NK-92 treated with Interleukin-12 subunit alpha and Interleukin-12 subunit beta, amount 100 ng/mL, for 24 hours (cell line): ENCODE data around the gene LMAN2L.

Experiments used
- DNase-seq: peaks from one replicate; lab custom pipeline; 2025; lab: John Stamatoyannopoulos, UW

The LMAN2L gene, protein sequence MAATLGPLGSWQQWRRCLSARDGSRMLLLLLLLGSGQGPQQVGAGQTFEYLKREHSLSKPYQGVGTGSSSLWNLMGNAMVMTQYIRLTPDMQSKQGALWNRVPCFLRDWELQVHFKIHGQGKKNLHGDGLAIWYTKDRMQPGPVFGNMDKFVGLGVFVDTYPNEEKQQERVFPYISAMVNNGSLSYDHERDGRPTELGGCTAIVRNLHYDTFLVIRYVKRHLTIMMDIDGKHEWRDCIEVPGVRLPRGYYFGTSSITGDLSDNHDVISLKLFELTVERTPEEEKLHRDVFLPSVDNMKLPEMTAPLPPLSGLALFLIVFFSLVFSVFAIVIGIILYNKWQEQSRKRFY

DNA sequence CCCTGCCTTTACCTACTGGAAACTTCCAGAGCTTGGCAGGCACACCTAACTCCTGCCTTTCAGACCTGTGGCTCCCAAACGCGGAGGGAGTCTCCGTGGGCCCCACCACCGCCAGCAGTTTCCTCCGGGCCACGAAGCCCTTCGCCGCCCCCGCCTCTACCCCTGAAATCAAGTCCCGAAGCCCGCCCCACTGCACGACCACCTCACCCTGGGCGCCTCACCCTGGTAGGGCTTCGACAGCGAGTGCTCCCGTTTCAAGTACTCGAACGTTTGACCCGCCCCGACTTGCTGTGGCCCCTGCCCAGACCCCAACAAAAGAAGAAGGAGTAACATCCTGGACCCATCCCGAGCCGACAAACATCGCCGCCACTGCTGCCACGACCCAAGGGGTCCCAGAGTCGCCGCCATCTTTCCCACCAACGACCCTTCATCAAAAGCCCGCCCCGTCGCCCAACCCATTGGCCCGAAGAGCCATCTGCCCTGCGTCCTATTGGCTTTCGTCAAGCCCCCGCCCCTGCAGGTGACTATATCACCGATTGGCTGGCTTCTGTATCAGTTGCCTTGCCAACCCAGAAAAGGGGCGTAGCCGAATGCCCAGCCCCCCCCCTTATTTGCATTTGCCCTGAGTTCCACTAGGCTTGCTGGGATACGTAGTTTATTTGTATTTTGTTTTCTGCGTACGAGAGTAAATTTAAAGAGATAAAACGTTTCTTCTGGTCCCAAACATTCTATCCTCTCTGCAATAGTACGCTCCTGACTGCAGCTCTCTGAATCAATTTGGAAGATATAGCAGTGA, at the start of gene LMAN2L:
LMAN2L (minus strand) TSS at position 432 of the 796 bp plus-strand sequence; CDS start at position 408, 24 bp downstream.
- DNase-seq = peak; percentile 96

DNA sequence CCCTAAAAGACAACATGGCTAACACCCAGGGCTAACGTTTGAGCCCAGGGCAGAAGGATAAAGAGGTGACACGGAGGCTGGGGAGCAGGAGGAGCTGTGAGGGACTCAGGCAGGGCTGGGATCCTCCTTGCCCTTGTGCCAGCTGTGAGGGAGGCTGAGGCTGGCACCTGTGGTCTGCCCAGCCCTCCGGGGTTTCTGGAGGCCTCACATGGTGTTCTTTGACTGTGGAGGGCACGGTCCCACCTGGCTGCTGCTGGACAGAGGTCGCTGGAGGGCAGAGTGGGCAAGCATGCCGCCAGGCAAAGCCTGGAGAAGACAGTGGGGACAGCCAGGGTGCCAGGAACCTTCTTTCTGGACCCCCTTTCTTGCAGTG, 49.4 kb upstream of the LMAN2L start:
- no peak for DNase-seq

DNA sequence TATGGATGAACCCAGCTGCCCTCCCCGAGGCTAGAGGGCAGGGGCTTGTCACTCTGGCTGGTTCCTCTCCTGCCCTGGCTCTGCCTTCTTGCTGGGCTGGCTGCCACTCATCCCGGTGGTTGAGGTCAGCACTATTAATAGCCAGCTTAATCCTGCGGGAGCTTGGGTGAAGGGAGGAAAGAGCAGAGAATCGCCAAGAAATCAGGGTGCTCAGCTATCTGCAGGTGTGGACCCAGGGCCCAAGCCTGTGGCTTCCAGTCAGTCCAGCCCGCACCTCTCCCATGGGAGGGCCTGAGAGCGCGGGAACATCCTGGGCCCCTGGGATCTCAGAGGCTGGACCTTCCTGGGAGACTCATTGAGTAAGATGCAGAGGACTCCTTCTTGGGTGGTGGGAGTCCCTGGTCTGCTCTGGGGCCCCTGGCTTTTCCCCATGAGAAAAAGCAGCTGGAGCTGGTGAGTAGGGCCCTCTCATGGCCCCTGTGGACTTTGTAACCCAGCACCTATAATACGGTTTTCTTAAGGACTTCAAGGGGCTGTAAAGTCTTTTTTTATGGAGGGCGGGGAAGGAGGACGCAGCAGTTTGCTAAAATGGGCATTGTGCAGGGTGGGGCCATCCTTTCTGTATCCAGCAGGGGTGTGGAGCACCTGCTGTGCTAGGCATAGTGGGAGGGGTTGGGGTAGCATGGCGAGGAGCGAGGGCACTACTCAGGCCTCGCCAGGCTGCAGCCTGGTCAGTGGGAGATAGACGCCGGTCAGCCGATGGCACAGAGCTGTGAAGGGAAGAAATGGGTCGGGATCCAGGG, 48.8 kb upstream of the LMAN2L start:
- no peak for DNase-seq

DNA sequence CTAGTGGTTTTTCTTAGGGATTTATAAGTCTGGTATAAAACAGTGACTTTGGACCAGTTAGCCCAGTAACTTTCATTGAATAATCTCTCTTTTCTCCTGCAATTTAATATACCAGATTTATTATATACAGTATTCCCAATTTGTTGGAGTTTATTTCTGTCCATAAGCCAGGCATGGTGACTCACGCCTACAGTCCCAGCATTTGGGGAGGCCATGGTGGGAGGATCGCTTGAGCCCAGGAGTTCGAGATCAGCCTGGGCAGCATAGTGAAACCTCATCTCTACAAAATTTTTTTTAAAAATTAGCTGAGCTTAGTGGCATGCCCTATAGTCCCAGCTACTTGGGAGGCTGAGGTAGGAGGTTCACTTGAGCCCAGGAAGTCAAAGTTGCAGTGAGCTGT, 47.5 kb upstream of the LMAN2L start:
- DNase-seq = no peak

DNA sequence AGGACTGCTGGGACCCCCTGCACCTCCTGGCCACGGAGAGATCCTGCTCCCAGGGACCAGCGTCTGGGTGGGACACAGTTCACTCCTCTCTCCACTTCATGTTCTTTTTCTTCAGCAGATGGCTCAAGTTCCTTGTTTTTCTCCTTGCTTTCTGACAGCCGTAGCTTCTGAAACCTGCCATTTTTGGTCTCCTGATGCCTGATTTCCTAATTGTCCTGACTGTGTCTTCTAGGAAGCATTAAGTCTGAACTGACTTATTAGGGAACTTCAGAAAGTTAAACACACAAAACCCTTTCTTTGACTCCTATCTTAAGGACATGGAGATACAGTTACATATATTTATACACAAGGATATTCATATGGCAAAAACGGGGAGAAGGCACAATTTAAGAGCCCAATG, 43.5 kb upstream of the LMAN2L start:
- no peak for DNase-seq

DNA sequence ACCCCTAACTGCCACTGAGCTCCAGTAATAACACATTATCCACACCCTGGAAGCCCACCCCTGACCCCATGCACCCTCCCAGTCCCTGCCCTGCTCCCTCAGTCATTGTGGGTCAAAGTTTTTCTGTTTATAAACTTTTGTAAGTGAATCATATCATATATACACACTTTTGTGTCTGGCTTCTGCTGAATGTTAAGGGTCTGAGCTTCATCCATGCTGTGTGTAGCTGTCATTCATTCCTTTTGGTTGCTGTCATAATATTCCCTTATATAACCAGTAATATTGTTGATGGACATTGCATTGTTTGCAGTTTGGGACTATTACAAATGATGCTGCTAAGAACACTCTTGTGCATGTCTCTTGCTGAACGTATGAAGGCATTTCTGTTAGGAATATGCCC, 35.3 kb upstream of the LMAN2L start:
- no peak for DNase-seq

DNA sequence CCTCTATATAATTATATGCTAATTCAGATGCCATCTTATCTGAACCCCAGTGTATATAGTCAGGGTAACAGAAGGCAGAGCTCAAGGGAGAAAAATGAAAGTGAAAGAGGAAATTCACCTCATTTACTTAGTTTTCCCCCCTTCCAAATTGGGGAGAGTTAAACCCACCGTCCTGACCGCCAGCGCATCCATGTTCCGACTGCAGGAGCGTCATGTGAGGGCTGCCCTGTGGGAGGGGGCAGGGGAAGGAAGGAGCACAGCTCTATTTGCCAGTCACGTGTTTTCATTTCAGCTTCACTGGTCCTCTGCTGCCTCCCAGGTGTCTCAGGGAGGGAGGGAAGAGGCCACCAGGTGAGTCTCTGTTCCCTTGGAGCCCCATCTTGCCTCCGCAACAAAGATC, 34.1 kb upstream of the LMAN2L start:
- no peak for DNase-seq

DNA sequence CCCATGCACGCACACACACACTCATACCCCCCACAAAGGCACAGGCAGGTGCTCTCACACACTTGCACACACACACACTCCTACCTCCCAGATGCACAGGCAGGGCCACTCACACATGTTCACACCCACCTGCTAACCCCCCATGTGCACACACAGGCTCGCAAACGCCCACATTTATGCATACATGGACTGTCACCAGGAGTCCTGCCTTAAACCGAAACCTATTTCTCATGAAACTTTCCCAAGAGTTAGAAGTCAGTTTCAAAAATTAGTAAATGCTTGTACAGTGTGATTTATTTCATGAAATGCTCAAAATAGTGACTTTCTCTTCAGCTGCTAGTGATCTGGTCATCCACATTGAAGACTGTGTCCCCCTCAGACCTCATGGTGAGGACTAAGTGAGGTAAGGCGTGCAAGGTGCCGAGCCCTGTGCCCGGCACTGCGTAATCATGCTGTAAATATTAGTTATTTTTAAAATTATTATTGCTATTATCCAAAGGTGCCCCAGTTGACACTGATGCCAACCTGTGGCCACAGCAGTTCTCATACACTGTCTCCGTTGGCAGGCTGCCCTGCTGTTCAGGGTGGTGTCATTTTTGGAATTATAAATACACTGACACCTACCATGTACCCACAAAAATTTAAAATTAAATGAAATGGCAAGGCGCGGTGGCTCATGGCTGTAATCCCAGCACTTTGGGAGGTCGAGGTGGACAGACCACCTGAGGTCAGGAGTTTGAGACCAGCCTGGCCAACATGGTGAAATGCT, 33.2 kb upstream of the LMAN2L start:
- DNase-seq = no peak

DNA sequence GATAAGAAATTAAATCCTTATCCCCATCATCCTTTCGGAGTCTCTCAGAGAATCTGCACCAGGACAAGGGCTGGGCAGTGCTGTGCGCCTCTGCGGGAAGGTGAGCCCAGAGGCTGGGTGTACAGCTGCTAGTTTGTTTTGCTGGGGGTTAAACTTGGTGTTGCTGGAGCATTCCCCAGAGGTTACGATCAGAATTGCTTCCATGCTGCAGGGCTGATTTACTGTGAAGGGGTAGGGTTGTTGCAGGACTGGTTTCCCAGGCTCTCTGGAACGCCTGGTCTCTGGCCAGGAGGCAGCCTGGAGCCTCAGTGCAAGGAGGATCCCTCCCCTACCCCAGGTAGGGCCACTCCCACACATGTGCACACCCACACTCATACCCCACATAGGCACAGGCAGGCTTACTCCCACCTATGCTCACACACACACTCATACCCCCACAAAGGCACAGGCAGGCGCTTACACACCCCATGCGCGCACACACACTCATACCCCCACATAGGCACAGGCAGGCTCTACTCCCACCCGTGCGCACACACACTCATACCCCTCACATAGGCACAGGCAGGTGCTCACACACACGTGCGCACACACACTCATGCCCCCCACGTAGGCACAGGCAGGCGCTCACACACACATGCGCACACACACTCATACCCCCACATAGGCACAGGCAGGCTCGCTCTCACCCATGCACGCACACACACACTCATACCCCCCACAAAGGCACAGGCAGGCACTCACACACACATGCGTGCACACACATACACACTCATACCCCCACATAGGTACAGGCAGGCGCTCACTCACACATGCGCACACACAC, 32.1 kb upstream of the LMAN2L start:
- no peak for DNase-seq

DNA sequence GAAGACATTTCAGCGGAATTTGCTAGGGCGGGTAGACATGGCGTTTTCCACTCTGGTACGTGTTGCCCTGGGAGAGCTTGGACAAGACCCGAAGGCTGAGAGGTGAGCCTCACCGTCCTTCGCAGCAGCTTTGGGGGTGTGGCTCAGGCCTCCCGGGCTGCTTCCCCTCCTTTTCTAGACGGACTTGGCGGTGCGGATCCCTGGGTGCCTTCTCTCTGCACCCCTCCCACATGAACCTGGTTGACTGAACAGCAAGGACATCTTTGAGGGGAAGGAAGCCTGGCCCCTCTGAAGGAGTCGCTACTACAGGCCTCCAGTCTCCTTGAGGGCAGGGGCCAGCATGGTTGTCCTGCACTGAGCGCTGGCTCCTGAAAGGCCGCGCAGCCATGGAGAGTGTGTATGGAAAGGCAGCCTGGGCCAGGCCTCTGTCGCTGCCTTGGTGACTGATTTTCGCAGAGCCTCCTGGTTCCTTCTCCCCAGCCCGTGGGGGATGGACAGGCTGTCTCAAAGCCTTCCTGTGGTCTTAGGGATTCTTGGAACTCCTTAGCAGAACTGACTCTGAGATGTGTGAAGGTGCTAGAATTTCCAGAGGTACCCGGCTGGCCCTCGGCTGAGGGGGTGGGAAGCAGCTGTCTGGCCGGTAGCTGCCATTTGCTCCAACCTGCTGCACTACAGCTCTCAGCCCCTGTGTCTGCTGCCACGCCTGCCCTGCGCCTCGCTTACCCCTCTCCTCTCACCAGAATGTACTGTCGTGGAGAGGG, 30.8 kb upstream of the LMAN2L start:
- no peak for DNase-seq

DNA sequence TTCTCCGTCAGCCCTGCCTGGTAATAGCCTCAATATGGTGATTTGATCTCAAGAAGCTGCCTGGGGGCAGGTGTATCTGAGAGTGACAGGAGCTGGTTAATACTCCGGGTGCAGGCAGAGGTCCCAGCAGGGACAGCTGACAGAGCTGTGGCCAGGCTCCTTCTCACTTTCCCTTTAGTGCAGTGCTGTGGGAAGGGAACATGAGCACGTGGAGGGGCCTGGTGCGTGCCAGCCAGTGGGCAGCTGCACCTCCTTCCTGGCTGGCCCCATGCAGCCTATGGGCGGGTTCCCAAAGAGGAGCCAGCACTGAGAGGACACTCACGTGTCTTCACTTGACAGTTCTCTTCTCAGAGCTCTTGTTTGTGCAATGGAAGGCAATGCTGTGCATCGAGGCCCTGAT, 29.9 kb upstream of the LMAN2L start:
- no peak for DNase-seq

DNA sequence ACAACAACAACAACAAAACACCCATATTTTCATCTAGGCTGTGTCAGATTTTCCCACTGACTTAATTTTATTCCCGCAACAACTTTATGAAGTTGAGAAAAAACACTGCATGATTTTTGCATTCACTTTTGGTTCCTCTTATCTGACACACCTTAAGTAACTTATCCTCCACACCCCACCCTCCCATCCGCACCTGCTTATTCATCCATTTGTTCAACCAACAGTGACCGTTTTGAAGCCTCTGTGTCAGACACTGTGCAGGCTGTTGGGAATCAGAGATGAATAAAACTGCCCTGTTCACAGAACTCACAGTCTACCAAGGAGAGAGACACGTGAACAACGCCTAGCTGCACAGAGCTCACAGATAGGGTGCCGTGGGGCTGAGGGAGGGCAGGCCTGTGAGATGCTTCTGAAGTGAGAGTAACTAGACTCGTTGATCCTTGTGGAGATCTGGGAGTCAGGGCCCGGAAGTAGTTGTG, 28.3 kb upstream of the LMAN2L start:
- DNase-seq = no peak

DNA sequence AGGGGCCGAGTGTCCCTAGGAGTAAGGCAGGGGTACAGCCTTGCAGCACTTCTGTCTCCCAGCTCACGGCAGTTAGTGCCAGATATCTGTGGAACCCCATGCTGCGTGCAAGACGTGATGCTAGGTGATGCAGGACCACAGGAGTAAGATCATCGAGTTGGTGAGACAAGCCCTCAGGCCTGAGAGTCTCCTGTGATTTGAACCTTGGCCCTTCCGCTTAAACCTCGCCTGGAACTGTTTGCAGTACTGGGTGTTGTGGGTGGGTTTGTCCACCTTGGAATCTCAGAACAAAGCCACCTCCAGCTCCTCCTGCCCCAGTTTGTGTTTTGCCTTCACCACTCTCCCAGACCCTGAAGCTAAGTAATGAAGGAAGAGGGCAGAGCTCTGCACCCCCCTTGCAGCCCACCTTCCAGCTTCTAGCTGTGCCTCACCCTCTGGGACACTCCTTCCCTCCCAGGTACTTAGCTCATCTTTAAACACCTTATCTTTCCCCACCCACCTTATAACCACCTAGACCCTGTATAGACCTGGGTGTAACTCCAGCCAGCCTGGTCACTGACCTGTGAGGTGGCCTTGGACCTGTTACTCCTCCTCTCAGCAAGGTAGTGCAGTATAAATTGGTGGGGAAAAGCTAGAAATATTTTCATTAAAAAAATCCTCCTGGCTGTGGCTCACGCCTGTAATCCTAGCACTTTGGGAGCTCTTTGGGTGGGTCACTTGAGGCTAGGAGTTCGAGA, 27.4 kb upstream of the LMAN2L start:
- DNase-seq = no peak

DNA sequence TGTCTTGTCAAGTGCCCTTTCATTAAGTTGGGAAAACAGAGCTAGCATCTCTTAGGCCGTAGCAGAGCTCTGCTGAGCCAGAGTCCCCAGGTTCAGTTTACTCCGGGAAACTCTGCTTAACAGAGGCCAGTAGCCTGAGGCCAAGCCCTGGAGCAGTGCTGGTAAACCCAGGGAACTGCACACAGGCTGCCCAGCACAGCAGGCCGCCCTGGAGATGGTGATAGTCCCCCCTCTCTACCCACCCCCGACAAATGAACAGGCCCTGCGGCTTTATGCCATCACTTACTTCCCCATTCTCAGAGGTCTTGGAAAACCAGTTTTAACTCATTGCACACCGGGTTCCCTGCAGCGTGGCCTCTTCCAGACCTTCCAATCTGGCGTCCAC, 24.4 kb upstream of the LMAN2L start:
- no peak for DNase-seq

DNA sequence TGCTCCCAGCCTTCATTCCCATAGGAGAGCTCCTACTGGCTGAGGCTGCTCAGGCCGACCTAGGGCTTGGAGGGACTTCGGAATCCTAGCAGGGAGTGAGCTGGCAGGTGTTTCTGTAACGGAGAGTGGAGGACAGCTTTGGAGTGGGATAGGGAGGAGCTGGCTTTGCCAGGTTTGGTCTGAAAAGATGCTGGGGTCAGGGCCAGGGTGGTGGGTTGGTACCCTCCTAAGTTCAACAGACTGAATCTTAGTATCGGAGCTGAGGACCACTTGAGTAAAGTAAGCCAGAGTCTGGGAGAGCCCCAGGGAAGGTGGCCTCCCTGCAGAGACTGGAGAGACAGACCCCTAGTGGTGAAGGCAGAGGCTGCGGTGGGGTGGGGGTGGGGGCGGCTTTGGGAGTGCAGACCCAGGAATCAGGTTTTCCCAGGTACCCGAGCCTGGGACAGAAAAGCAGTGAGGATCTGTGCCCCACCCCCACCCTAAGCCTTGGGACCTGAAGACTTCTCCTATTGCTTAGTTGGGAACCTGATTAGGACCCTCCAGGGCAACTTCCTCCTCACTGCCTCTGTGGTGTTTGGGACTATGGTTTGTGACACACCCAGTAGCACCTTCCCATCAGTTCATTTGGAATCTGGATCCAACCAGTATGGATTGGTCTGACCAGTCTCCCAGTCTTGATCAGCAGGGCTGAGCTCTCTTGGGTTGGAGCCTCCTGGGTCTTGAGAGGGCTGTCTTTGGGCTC, 23.8 kb upstream of the LMAN2L start:
- DNase-seq = no peak

DNA sequence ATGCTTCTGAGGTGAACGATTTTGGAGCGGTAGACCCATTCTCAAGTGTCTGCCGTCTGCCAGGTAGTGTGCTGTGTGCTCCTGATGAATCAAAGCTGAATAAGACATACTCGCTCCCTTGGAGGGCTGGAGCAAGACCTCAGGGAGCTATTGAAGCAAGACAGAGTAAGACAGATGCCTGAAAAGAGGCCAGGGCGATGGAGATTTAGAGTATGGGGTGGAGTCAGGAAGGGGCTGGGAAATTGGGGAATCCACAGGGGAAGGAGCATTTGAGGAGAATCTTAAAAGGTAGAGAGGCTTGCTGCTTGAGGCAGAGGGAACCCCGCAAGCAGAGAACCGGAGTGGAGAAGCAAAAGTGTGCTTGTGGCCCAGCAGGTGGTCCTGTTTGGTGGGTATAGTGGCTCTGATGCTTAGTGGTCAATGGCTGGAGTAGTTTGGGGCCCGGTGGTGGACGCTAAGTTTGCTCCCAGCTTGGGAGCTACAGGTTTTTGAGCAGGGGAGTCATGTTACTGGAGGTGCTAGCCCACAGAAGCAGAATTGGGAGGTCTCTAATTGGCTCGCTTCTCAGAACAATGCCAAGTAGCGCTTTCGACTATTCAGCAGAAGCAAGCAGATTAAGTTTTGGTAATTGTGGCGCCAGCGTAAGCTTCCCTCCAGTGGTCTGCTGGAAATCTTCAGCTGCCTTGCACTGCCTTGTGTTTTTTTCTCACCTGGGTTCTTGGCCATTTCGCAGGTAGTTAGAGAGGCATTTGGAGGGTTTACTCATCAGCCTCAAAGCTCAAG, 22.9 kb upstream of the LMAN2L start:
- no peak for DNase-seq

DNA sequence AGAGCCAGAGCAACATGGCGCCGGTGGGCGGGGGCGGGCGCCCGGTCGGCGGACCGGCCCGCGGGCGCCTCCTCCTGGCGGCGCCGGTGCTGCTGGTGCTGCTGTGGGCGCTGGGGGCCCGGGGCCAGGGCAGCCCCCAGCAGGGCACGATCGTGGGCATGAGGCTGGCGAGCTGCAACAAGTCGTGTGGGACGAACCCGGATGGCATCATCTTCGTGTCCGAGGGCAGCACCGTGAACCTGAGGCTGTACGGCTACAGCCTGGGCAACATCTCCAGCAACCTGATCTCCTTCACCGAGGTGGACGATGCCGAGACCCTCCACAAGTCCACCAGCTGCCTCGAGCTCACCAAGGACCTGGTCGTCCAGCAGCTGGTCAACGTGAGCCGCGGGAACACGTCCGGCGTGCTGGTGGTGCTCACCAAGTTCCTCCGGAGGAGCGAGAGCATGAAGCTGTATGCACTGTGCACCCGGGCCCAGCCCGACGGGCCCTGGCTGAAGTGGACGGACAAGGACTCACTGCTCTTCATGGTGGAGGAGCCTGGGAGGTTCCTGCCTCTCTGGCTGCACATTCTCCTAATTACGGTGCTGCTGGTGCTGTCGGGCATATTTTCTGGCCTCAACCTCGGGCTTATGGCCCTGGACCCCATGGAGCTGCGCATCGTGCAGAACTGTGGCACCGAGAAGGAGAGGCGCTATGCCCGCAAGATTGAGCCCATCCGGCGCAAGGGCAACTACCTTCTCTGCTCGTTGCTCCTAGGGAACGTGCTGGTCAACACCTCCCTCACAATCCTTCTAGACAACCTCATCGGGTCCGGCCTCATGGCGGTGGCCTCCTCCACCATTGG, 21.3 kb upstream of the LMAN2L start:
- no peak for DNase-seq
